GM12878 (cell line): ENCODE data around the gene TMEM263. TPM values are rescaled to one million over a fixed set of nuclear protein-coding genes. Genes with fewer than 3 reads are reported as not detected.

ENCODE experiments used
- CTCF ChIP-seq, 3 experiments: IDR thresholded peaks in 2 of 3; conservative IDR thresholded peaks in 1 of 3; 2 replicates each; pipeline ENCODE4 v1.5.1; 2011; ENCODE audit warnings: low read depth in 3 of 3, low read length in 3 of 3, mild to moderate bottlenecking in 3 of 3, control low read depth in 2 of 3, moderate library complexity in 2 of 3, inconsistent platforms in 1 of 3, mixed read lengths in 1 of 3; ENCODE audit not compliant: control insufficient read depth in 2 of 3, insufficient read depth in 1 of 3; ENCODE audit errors: extremely low read depth in 1 of 3
- MEF2B ChIP-seq: fragments of 450-650 bp; IDR thresholded peaks from 2 replicates; pipeline ENCODE4 v1.6.1; 2018; ENCODE audit warnings: mild to moderate bottlenecking, moderate library complexity; ENCODE audit not compliant: partially characterized antibody, poor library complexity, severe bottlenecking
- MYB ChIP-seq: fragments of 150-350 bp; IDR thresholded peaks from 2 replicates; pipeline ENCODE4 v1.6.1; 2014; ENCODE audit warnings: mild to moderate bottlenecking, low read depth, low read length, borderline replicate concordance
- NFIC ChIP-seq: IDR thresholded peaks from 2 replicates; pipeline ENCODE4 v1.6.1; 2012; ENCODE audit warnings: low read depth, mild to moderate bottlenecking, inconsistent platforms, low read length, moderate library complexity
- NFYA ChIP-seq: IDR thresholded peaks from 2 replicates; pipeline ENCODE4 v1.6.1; 2011; ENCODE audit warnings: low read depth, mild to moderate bottlenecking, low read length, improper control_type of control experiment, borderline replicate concordance
- PRDM15 ChIP-seq: fragments of 450-650 bp; formaldehyde crosslinking; IDR thresholded peaks from 2 replicates; pipeline ENCODE4 v1.4.0; 2020; ENCODE audit warnings: mild to moderate bottlenecking, moderate library complexity
- RCOR1 ChIP-seq: conservative IDR thresholded peaks from 2 replicates; pipeline ENCODE4 v1.6.1; 2012; ENCODE audit warnings: low read depth, low read length, improper control_type of control experiment
- SMAD5 ChIP-seq: IDR thresholded peaks from 2 replicates; pipeline ENCODE4 v1.6.1; 2016; ENCODE audit warnings: antibody characterized with exemption, low read depth
- ZBED1 ChIP-seq: IDR thresholded peaks from 2 replicates; pipeline ENCODE4 v1.6.1; 2016; ENCODE audit warnings: borderline replicate concordance
- ZBTB11 ChIP-seq: fragments of 450-650 bp; formaldehyde crosslinking; IDR thresholded peaks from 2 replicates; pipeline ENCODE4 v1.5.0; 2022; ENCODE audit warnings: mild to moderate bottlenecking, missing genetic modification characterization
- polyA plus RNA-seq, 11 experiments: library from polyadenylated mRNA; depleted of rRNA in 4 of 11; unstranded in 6 of 11; stranded (reverse) in 5 of 11; fragments of >200 nt; fragmentation: Nextera tagmentation in 4 of 11; fragmentation: Illumina TruSeq in 1 of 11; extraction: Ambion mirVana in 4 of 11; extraction: Trizol in 1 of 11; gene quantifications; 1 replicate in 1 of 11; 2 replicates in 10 of 11; pipeline versions ENCODE4 v1.2.1 to v1.2.3, GENCODE V29; 2011 to 2016; ENCODE audit warnings: inconsistent platforms in 2 of 11, missing spikeins in 2 of 11, low read depth in 1 of 11
- total RNA-seq, 4 experiments: library from RNA; depleted of rRNA in 3 of 4; stranded (reverse); fragments of >200 nt in 3 of 4; fragmentation: Illumina TruSeq in 1 of 4; extraction: Trizol in 1 of 4; gene quantifications; 2 replicates each; pipeline versions ENCODE4 v1.2.1 to v1.2.3, GENCODE V29; 2013 to 2021

TMEM263 gene
- total and polyA plus RNA-seq, 10 of the 15 experiments (the other 5 are each of a cell fraction or from before 2014, with no cell fraction given), result 15.4 to 41.3 (median 27.6) TPM

- TF ChIP-seq ZBTB11 (CRISPR knock-in tag) (no peak), NFYA (no peak), CTCF (IDR thresholded peaks at IDR 0.05 in 2 of 3, conservative IDR thresholded peaks at IDR 0.05 in 1 of 3; ENCODE audit: control insufficient read depth in 2 of 3, extremely low read depth in 1 of 3, insufficient read depth in 1 of 3, low read depth in 3 of 3, low read length in 3 of 3) (no peak), MEF2B (no peak), SMAD5 (no peak), PRDM15 (CRISPR knock-in tag) (no peak), MYB (no peak), NFIC (no peak), RCOR1 (no peak), ZBED1 (no peak)
These were observed 61.3 kb downstream of the TMEM263 start (continued) for GRCh38 chr12:107017042-107017441.
